Measurements from ENCODE around the gene YTHDF2.

Gene YTHDF2

GRCh38 chr1:28800324-28800723 lies 63.6 kb downstream of the YTHDF2 start:
- DNase-seq (ENCODE audit: low spot score) = no peak
- TF ChIP-seq CTCF (IDR thresholded peaks at IDR 0.05; ENCODE audit: extremely low read depth, insufficient read depth, missing control alignments) = no peak
- in situ Hi-C loops (cut with MboI; ENCODE audit: low pct_unique_long_range_greater_than_20kb, low sequenced_read_pairs, unreplicated experiment) = no loop called here

DNA sequence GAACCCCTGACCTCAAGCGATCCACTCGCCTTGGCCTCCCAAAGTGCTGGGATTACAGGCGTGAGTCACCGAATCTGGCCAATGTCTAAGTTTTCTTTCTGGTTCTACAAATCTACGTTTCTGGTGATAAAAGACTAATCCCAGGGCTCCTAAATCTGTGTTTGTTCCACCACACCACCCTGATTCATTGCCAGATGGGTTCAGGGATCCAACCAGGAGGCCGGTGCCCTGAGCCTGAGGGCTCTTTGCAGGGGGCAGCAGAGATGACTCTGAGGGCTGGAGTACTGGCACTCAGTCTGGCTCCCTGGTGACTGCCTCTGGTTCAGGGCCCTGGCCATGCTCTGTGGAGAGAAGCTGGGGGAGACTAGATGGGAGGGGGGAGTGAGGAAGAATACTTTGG lies 64.7 kb downstream of the YTHDF2 start:
- no peak for TF ChIP-seq CTCF (IDR thresholded peaks at IDR 0.05; ENCODE audit: extremely low read depth, insufficient read depth, missing control alignments)
- no peak for DNase-seq (ENCODE audit: low spot score)
- in situ Hi-C loops (cut with MboI; ENCODE audit: low pct_unique_long_range_greater_than_20kb, low sequenced_read_pairs, unreplicated experiment) = no loop called here

- in situ Hi-C loops (cut with MboI; ENCODE audit: low pct_unique_long_range_greater_than_20kb, low sequenced_read_pairs, unreplicated experiment) = no loop called here
- no peak for DNase-seq (ENCODE audit: low spot score)
- no peak for TF ChIP-seq CTCF (IDR thresholded peaks at IDR 0.05; ENCODE audit: extremely low read depth, insufficient read depth, missing control alignments)
Measured at GRCh38 chr1:28803051-28803450, 66.3 kb downstream of the YTHDF2 start.

- DNase-seq (ENCODE audit: low spot score) = no peak
- TF ChIP-seq CTCF (IDR thresholded peaks at IDR 0.05; ENCODE audit: extremely low read depth, insufficient read depth, missing control alignments) = no peak
- in situ Hi-C loops (cut with MboI; ENCODE audit: low pct_unique_long_range_greater_than_20kb, low sequenced_read_pairs, unreplicated experiment) = no loop called here
Measured at GRCh38 chr1:28803662-28804061, 66.9 kb downstream of the YTHDF2 start.

GRCh38 chr1:28804071-28804470 lies 67.3 kb downstream of the YTHDF2 start:
- in situ Hi-C loops (cut with MboI; ENCODE audit: low pct_unique_long_range_greater_than_20kb, low sequenced_read_pairs, unreplicated experiment) = no loop called here
- no peak for TF ChIP-seq CTCF (IDR thresholded peaks at IDR 0.05; ENCODE audit: extremely low read depth, insufficient read depth, missing control alignments)
- DNase-seq (ENCODE audit: low spot score) = no peak

DNA sequence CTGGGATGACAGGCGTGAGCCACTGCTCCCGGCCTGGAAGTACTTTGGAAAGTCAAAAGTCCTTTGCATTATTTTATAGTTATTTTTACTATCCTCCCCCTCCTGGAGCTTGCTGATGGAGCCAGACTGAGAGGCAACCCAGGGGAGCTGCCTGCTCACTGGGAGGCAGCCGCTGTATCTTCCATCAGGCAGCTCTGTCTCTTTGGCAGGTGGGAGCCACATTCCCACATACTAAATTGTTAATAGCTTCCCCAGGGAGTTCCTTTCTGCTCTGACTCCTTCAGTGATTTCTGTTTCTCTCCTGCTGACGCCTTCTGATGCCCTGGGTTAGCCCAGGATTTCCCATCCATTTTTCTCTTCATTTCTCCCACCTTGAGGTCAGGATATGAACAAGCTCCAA lies 70.3 kb downstream of the YTHDF2 start:
- TF ChIP-seq CTCF (IDR thresholded peaks at IDR 0.05; ENCODE audit: extremely low read depth, insufficient read depth, missing control alignments) = no peak
- no peak for DNase-seq (ENCODE audit: low spot score)
- in situ Hi-C loops (cut with MboI; ENCODE audit: low pct_unique_long_range_greater_than_20kb, low sequenced_read_pairs, unreplicated experiment) = no loop called here

DNA sequence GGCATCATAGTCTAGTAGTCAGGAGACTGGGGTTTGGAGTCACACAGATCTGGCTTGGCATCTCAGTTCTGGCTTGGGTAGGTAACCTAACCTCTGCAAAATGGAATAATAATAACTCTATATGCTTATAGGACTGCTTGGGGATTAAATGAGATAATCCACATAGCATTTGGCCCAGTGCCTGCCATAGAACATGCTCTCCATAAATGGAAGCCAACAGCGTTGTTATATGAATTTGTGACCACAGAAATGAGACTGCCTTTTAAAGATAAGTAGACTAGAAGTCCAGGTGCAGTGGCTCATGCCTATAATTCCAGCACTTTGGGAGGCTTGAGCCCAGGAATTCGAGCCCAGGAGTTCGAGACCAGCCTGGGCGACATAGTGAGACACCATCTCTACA lies 71.2 kb downstream of the YTHDF2 start:
- in situ Hi-C loops (cut with MboI; ENCODE audit: low pct_unique_long_range_greater_than_20kb, low sequenced_read_pairs, unreplicated experiment) = no loop called here
- no peak for DNase-seq (ENCODE audit: low spot score)
- no peak for TF ChIP-seq CTCF (IDR thresholded peaks at IDR 0.05; ENCODE audit: extremely low read depth, insufficient read depth, missing control alignments)
